Thyroid gland (tissue), 4 donors: ENCODE data around the gene CACHD1.

ENCODE experiments used
- POLR2A ChIP-seq, 2 donors: fragments of 450-650 bp; IDR thresholded peaks; one replicate each; pipeline ENCODE4 v1.6.1; 2017; ENCODE audit warnings: antibody characterized with exemption in 2 of 2, mild to moderate bottlenecking in 2 of 2, moderate library complexity in 1 of 2
- TF ChIP-seq, protein P1 (sequence below), 6 experiments: fragments of 200-600 bp in 3 of 6; fragments of 450-650 bp in 3 of 6; sonication (generic) in 3 of 6; IDR thresholded peaks; one replicate each; pipeline ENCODE4 v1.5.1; 2016 to 2019; ENCODE audit warnings: antibody characterized with exemption in 6 of 6, mild to moderate bottlenecking in 2 of 6, inconsistent platforms in 1 of 6, moderate library complexity in 1 of 6

DNA sequence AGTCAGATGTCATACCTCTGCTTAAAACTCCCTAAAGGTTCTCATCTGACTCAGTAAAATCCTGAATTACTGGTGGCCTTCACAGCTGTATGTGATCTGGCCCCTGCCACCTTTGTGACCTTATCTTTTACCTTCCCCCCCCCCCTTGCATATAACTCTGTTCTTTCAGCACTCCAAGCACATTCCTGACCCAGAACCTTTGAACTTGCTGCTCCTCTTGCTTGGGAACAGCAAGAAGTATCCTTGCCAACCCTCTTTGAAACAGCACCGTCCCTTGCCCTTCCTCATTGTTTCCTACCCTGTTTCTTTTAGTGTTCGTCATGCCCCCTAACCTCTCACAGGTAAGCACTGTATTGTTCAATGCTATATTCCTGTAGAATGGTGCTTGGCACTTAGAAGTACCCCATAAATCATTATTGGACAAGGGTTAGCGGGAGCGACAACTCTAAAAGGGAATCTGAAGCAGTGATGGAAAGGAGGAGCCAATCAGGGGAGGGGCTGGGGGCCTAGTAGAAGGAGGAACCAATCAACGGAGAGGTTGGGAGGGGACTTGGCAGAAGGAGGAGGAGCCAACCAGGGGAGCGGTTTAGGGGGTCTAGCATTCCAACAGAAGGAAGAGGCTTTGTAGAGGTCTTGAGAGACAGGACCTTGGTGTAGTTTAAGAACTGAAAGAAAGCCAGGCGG, 13.9 kb downstream of the CACHD1 start:
- TF ChIP-seq, protein P1, sequence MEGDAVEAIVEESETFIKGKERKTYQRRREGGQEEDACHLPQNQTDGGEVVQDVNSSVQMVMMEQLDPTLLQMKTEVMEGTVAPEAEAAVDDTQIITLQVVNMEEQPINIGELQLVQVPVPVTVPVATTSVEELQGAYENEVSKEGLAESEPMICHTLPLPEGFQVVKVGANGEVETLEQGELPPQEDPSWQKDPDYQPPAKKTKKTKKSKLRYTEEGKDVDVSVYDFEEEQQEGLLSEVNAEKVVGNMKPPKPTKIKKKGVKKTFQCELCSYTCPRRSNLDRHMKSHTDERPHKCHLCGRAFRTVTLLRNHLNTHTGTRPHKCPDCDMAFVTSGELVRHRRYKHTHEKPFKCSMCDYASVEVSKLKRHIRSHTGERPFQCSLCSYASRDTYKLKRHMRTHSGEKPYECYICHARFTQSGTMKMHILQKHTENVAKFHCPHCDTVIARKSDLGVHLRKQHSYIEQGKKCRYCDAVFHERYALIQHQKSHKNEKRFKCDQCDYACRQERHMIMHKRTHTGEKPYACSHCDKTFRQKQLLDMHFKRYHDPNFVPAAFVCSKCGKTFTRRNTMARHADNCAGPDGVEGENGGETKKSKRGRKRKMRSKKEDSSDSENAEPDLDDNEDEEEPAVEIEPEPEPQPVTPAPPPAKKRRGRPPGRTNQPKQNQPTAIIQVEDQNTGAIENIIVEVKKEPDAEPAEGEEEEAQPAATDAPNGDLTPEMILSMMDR (IDR thresholded peaks at IDR 0.05), result no peak
- TF ChIP-seq POLR2A (IDR thresholded peaks at IDR 0.05), result no peak
